Astrocyte of the cerebellum (primary cell): ENCODE measurements around the gene VSIG1.
A peak's percentile ranks its signal among the peaks of the same experiment; 100 is the strongest.

ENCODE experiments used
- DNase-seq: peaks from one replicate; pipeline ENCODE4 v3.0.0-alpha.2; 2011; ENCODE audit warnings: low read depth
- H3K4me3 ChIP-seq: 2 replicates; pipeline ENCODE4 v1.5.1; 2011; ENCODE audit warnings: mild to moderate bottlenecking, low read depth, low read length, moderate library complexity
- CTCF ChIP-seq: IDR thresholded peaks from 2 replicates; pipeline ENCODE4 v1.5.1; 2012; ENCODE audit warnings: low read length, low read depth, moderate library complexity, mild to moderate bottlenecking; ENCODE audit errors: missing control alignments
- in situ Hi-C: cut with HindIII; loops from 2 replicates; pipeline ENCODE4 v1.10.0; 2017; ENCODE audit warnings: low sequenced_read_pairs

Gene VSIG1

GRCh38 chrX:108020631-108021030 is 24.2 kb upstream of the VSIG1 start:
- in situ Hi-C loops = no loop called here
- DNase-seq = no peak
- H3K4me3 ChIP-seq = no peak overlapping the region
- TF ChIP-seq CTCF = peak; percentile 53

- TF ChIP-seq CTCF = no peak
- H3K4me3 ChIP-seq = no peak overlapping the region
- DNase-seq = no peak
- in situ Hi-C loops = no loop called here
Measured at GRCh38 chrX:108022491-108023089, 22.3 kb upstream of the VSIG1 start.

- no peak for TF ChIP-seq CTCF
- no peak for DNase-seq
- in situ Hi-C loops = no loop called here
- no peak overlapping the region for H3K4me3 ChIP-seq
Measured at GRCh38 chrX:108025376-108025775, 19.5 kb upstream of the VSIG1 start.

- H3K4me3 ChIP-seq = no peak overlapping the region
- no peak for TF ChIP-seq CTCF
- in situ Hi-C loops = no loop called here
- DNase-seq = no peak
Measured at GRCh38 chrX:108025954-108026600, 18.8 kb upstream of the VSIG1 start.

- H3K4me3 ChIP-seq = no peak overlapping the region
- in situ Hi-C loops = no loop called here
- TF ChIP-seq CTCF = no peak
- DNase-seq = no peak
Measured at GRCh38 chrX:108028854-108029253, 16.0 kb upstream of the VSIG1 start.

GRCh38 chrX:108029928-108030711 is 14.7 kb upstream of the VSIG1 start:
- in situ Hi-C loops = no loop called here
- H3K4me3 ChIP-seq = no peak overlapping the region
- no peak for TF ChIP-seq CTCF
- DNase-seq = no peak
